CD8-positive, alpha-beta memory T cell (primary cell): Measurements from ENCODE around the gene CACNB4. TPM values are rescaled to one million over a fixed set of nuclear protein-coding genes. Genes with fewer than 3 reads are reported as not detected.
"Not testable (repeated sequence)": the region's sequence is repeated elsewhere in the genome, so short reads cannot be mapped to it uniquely, and the experiment has no call there.

Source experiments
- CTCF ChIA-PET: fragments of 350-600 bp; sonication (Branson Sonifier 250); formaldehyde crosslinking; loops from one replicate; lab custom pipeline; 2021; ENCODE audit warnings: antibody characterized with exemption; lab: Charles Lee
- POLR2A ChIA-PET: fragments of 350-600 bp; sonication (Branson Sonifier 250); formaldehyde crosslinking; loops from one replicate; lab custom pipeline; 2021; ENCODE audit warnings: antibody characterized with exemption; lab: Charles Lee
- DNase-seq, 5 donors: peaks; one replicate each; pipeline versions ENCODE4 v3.0.0 to v3.0.0-alpha.2; 2020 to 2022; ENCODE audit warnings: mixed read lengths in 1 of 5
- H3K27ac ChIP-seq: one replicate; pipeline ENCODE4 v1.7.0; 2013; ENCODE audit warnings: low read depth, mild to moderate bottlenecking, low read length, moderate library complexity
- H3K27me3 ChIP-seq: 2 replicates; pipeline ENCODE4 v1.7.0; 2013; ENCODE audit warnings: low read length, mild to moderate bottlenecking; ENCODE audit not compliant: insufficient read depth, poor library complexity, severe bottlenecking
- H3K36me3 ChIP-seq: 2 replicates; pipeline ENCODE4 v1.7.0; 2013; ENCODE audit warnings: mild to moderate bottlenecking, low read length, moderate library complexity; ENCODE audit not compliant: insufficient read depth
- H3K4me1 ChIP-seq: 2 replicates; pipeline ENCODE4 v1.7.0; 2013; ENCODE audit warnings: mild to moderate bottlenecking, low read length, moderate library complexity; ENCODE audit not compliant: insufficient read depth
- H3K4me3 ChIP-seq: 2 replicates; pipeline ENCODE4 v1.7.0; 2013; ENCODE audit warnings: mild to moderate bottlenecking, low read length
- H3K9me3 ChIP-seq: 2 replicates; pipeline ENCODE4 v1.7.0; 2013; ENCODE audit warnings: mild to moderate bottlenecking, low read length
- H3K27ac Mint-ChIP-seq, 8 donors: one replicate each; pipeline ENCODE4 v1.8.0; 2020 to 2021; ENCODE audit warnings: mixed read lengths in 8 of 8, mild to moderate bottlenecking in 6 of 8, inconsistent platforms in 3 of 8, moderate library complexity in 3 of 8
- H3K27me3 Mint-ChIP-seq, 2 donors: one replicate each; pipeline ENCODE4 v1.8.0; 2020 to 2021; ENCODE audit warnings: mixed read lengths in 2 of 2, mild to moderate bottlenecking in 1 of 2, moderate library complexity in 1 of 2
- H3K36me3 Mint-ChIP-seq, 3 donors: one replicate each; pipeline ENCODE4 v1.8.0; 2020 to 2021; ENCODE audit warnings: mixed read lengths in 3 of 3, inconsistent platforms in 1 of 3, mild to moderate bottlenecking in 1 of 3
- H3K4me1 Mint-ChIP-seq, 3 donors: one replicate each; pipeline ENCODE4 v1.8.0; 2020 to 2021; ENCODE audit warnings: mixed read lengths in 3 of 3, inconsistent platforms in 1 of 3, mild to moderate bottlenecking in 1 of 3
- H3K4me3 Mint-ChIP-seq, 7 donors: one replicate each; pipeline ENCODE4 v1.8.0; 2020 to 2021; ENCODE audit warnings: mixed read lengths in 7 of 7, mild to moderate bottlenecking in 6 of 7, moderate library complexity in 4 of 7, inconsistent platforms in 2 of 7
- H3K9me3 Mint-ChIP-seq, 5 donors: one replicate each; pipeline ENCODE4 v1.8.0; 2020 to 2022; ENCODE audit warnings: mixed read lengths in 5 of 5, mild to moderate bottlenecking in 3 of 5, moderate library complexity in 2 of 5, inconsistent platforms in 1 of 5
- polyA plus RNA-seq: library from polyadenylated mRNA; unstranded; fragments of 300-500 nt; fragmentation: Illumina TruSeq; gene quantifications from one replicate; pipeline ENCODE4 v1.2.3, GENCODE V29; 2021
- total RNA-seq, 2 experiments: library from RNA; stranded (reverse); gene quantifications; one replicate each; pipeline ENCODE4 v1.2.3, GENCODE V29; 2021

The CACNB4 gene
- total and polyA plus RNA-seq, 3 experiments from 2014 or later, result 0.18 to 0.20 TPM; not detected in 1

GRCh38 chr2:152097290-152097800 is 1.5 kb downstream of the CACNB4 start:
- Mint-ChIP-seq H3K4me1 (peaks cover 16 to 25% (median 19%) of the 10 kb centered on the region in 3 donors), H3K9me3 (no peaks in the 10 kb centered on the region), H3K27me3 (peaks cover 39 to 57% of the 10 kb centered on the region in 2 donors), H3K36me3 (peaks cover 0 to 5% (median 0%) of the 10 kb centered on the region in 3 donors), H3K27ac (peak overlapping the region in 2 of 8 donors; percentile 26 to 43), H3K4me3 (peak overlapping the region; percentile 73 to 87 (median 81))
- no peak overlapping the region for H3K4me3 ChIP-seq
- H3K27ac ChIP-seq, result no peak overlapping the region
- CTCF ChIA-PET, result no interaction called here
- POLR2A ChIA-PET, result no interaction called here
- no peaks in the 10 kb centered on the region for H3K36me3 ChIP-seq
- no peak for DNase-seq
- H3K4me1 ChIP-seq, result peaks cover 12% of the 10 kb centered on the region
- H3K27me3 ChIP-seq, result peaks cover 28% of the 10 kb centered on the region
- no peaks in the 10 kb centered on the region for H3K9me3 ChIP-seq

GRCh38 chr2:152095146-152095545 is 3.7 kb downstream of the CACNB4 start:
- no peak overlapping the region for H3K4me3 ChIP-seq
- H3K27me3 ChIP-seq, result peaks cover 14% of the 10 kb centered on the region
- H3K9me3 Mint-ChIP-seq, result no peaks in the 10 kb centered on the region
- DNase-seq, result no peak
- H3K27ac Mint-ChIP-seq, result no peak overlapping the region
- peaks cover 16 to 22% (median 19%) of the 10 kb centered on the region in 3 donors for H3K4me1 Mint-ChIP-seq
- CTCF ChIA-PET, result no interaction called here
- POLR2A ChIA-PET, result no interaction called here
- H3K36me3 Mint-ChIP-seq, result peaks cover 0 to 4% (median 0%) of the 10 kb centered on the region in 3 donors
- H3K27ac ChIP-seq, result no peak overlapping the region
- H3K4me3 Mint-ChIP-seq, result no peak overlapping the region
- no peaks in the 10 kb centered on the region for H3K9me3 ChIP-seq
- peaks cover 27 to 44% of the 10 kb centered on the region in 2 donors for H3K27me3 Mint-ChIP-seq
- H3K4me1 ChIP-seq, result peaks cover 12% of the 10 kb centered on the region
- H3K36me3 ChIP-seq, result no peaks in the 10 kb centered on the region

- H3K9me3 ChIP-seq, result no peaks in the 10 kb centered on the region
- ChIA-PET POLR2A (no interaction called here), CTCF (no interaction called here)
- Mint-ChIP-seq H3K27me3 (peaks cover 17 to 34% of the 10 kb centered on the region in 2 donors), H3K36me3 (peaks cover 0 to 3% (median 0%) of the 10 kb centered on the region in 3 donors), H3K27ac (no peak overlapping the region), H3K9me3 (no peaks in the 10 kb centered on the region), H3K4me1 (peaks cover 9 to 13% (median 13%) of the 10 kb centered on the region in 3 donors), H3K4me3 (no peak overlapping the region)
- DNase-seq, result no peak
- no peak overlapping the region for H3K4me3 ChIP-seq
- H3K4me1 ChIP-seq, result peaks cover 4% of the 10 kb centered on the region
- H3K36me3 ChIP-seq, result no peaks in the 10 kb centered on the region
- peaks cover 3% of the 10 kb centered on the region for H3K27me3 ChIP-seq
- H3K27ac ChIP-seq, result no peak overlapping the region
Measured at GRCh38 chr2:152094014-152094413, 4.8 kb downstream of the CACNB4 start.

- Mint-ChIP-seq H3K4me3 (no peak overlapping the region), H3K27ac (no peak overlapping the region), H3K27me3 (peaks cover 17 to 33% of the 10 kb centered on the region in 2 donors), H3K4me1 (peaks cover 9 to 13% (median 12%) of the 10 kb centered on the region in 3 donors), H3K9me3 (no peaks in the 10 kb centered on the region), H3K36me3 (peaks cover 0 to 3% (median 0%) of the 10 kb centered on the region in 3 donors)
- POLR2A ChIA-PET, result no interaction called here
- Histone ChIP-seq H3K4me3 (no peak overlapping the region), H3K36me3 (no peaks in the 10 kb centered on the region), H3K27ac (no peak overlapping the region), H3K27me3 (no peaks in the 10 kb centered on the region), H3K4me1 (peaks cover 4% of the 10 kb centered on the region), H3K9me3 (no peaks in the 10 kb centered on the region)
- CTCF ChIA-PET, result no interaction called here
- no peak for DNase-seq
Measured at GRCh38 chr2:152093464-152093863, 5.4 kb downstream of the CACNB4 start.

- Histone ChIP-seq H3K4me1 (no peaks in the 10 kb centered on the region), H3K4me3 (no peak overlapping the region), H3K36me3 (no peaks in the 10 kb centered on the region), H3K9me3 (no peaks in the 10 kb centered on the region), H3K27ac (no peak overlapping the region), H3K27me3 (no peaks in the 10 kb centered on the region)
- Mint-ChIP-seq H3K27me3 (peaks cover 8 to 21% of the 10 kb centered on the region in 2 donors), H3K4me3 (no peak overlapping the region), H3K27ac (no peak overlapping the region), H3K9me3 (no peaks in the 10 kb centered on the region), H3K4me1 (peaks cover under 1 to 2% (median under 1%) of the 10 kb centered on the region in 3 donors), H3K36me3 (peaks cover 0 to 3% (median 0%) of the 10 kb centered on the region in 3 donors)
- POLR2A ChIA-PET, result no interaction called here
- no peak for DNase-seq
- CTCF ChIA-PET, result no interaction called here
Measured at GRCh38 chr2:152092095-152092494, 6.7 kb downstream of the CACNB4 start.

- H3K27me3 ChIP-seq, DNase-seq, H3K4me1 ChIP-seq, H3K4me3 ChIP-seq, H3K9me3 Mint-ChIP-seq, H3K4me3 Mint-ChIP-seq, H3K9me3 ChIP-seq, H3K36me3 Mint-ChIP-seq, H3K27ac ChIP-seq, POLR2A ChIA-PET, H3K4me1 Mint-ChIP-seq, CTCF ChIA-PET, H3K27ac Mint-ChIP-seq, H3K36me3 ChIP-seq: not testable (repeated sequence)
- peaks cover 4 to 18% of the 10 kb centered on the region in 2 donors for H3K27me3 Mint-ChIP-seq
Measured at GRCh38 chr2:152090726-152091125, 8.1 kb downstream of the CACNB4 start.

GRCh38 chr2:152089238-152089637 is 9.6 kb downstream of the CACNB4 start:
- no peak overlapping the region for H3K27ac Mint-ChIP-seq
- Histone ChIP-seq H3K9me3 (no peaks in the 10 kb centered on the region), H3K4me3 (no peak overlapping the region), H3K27me3 (no peaks in the 10 kb centered on the region), H3K27ac (no peak overlapping the region), H3K4me1 (no peaks in the 10 kb centered on the region), H3K36me3 (no peaks in the 10 kb centered on the region)
- ChIA-PET CTCF (no interaction called here), POLR2A (no interaction called here)
- peaks cover 0 to 3% (median 0%) of the 10 kb centered on the region in 3 donors for H3K36me3 Mint-ChIP-seq
- H3K4me1 Mint-ChIP-seq, result no peaks in the 10 kb centered on the region
- H3K9me3 Mint-ChIP-seq, result no peaks in the 10 kb centered on the region
- DNase-seq, result no peak
- no peak overlapping the region for H3K4me3 Mint-ChIP-seq
- peaks cover 4 to 8% of the 10 kb centered on the region in 2 donors for H3K27me3 Mint-ChIP-seq

- no peak overlapping the region for H3K4me3 Mint-ChIP-seq
- H3K27me3 ChIP-seq, result no peaks in the 10 kb centered on the region
- no peaks in the 10 kb centered on the region for H3K9me3 Mint-ChIP-seq
- H3K27me3 Mint-ChIP-seq, result peaks cover 4% of the 10 kb centered on the region in 2 donors
- no peaks in the 10 kb centered on the region for H3K4me1 Mint-ChIP-seq
- no peaks in the 10 kb centered on the region for H3K4me1 ChIP-seq
- H3K27ac Mint-ChIP-seq, result no peak overlapping the region
- ChIA-PET POLR2A (no interaction called here), CTCF (no interaction called here)
- no peak overlapping the region for H3K4me3 ChIP-seq
- no peaks in the 10 kb centered on the region for H3K9me3 ChIP-seq
- H3K36me3 ChIP-seq, result no peaks in the 10 kb centered on the region
- no peak for DNase-seq
- no peaks in the 10 kb centered on the region for H3K36me3 Mint-ChIP-seq
- H3K27ac ChIP-seq, result no peak overlapping the region
Measured at GRCh38 chr2:152088006-152088405, 10.8 kb downstream of the CACNB4 start.
